WI38 (cell line): Measurements from ENCODE around the gene TLE2.
"Not testable (repeated sequence)": the region's sequence is repeated elsewhere in the genome, so short reads cannot be mapped to it uniquely, and the experiment has no call there.

Experiments
- H3K4me3 ChIP-seq: 2 replicates; pipeline ENCODE4 v1.5.1; 2011; ENCODE audit warnings: low read depth, mild to moderate bottlenecking, control low read depth, low read length
- TF ChIP-seq, protein P1 (sequence below): IDR thresholded peaks from 2 replicates; pipeline ENCODE4 v1.5.1; 2012; ENCODE audit warnings: low read depth, mild to moderate bottlenecking, control low read depth, low read length

Gene TLE2

DNA sequence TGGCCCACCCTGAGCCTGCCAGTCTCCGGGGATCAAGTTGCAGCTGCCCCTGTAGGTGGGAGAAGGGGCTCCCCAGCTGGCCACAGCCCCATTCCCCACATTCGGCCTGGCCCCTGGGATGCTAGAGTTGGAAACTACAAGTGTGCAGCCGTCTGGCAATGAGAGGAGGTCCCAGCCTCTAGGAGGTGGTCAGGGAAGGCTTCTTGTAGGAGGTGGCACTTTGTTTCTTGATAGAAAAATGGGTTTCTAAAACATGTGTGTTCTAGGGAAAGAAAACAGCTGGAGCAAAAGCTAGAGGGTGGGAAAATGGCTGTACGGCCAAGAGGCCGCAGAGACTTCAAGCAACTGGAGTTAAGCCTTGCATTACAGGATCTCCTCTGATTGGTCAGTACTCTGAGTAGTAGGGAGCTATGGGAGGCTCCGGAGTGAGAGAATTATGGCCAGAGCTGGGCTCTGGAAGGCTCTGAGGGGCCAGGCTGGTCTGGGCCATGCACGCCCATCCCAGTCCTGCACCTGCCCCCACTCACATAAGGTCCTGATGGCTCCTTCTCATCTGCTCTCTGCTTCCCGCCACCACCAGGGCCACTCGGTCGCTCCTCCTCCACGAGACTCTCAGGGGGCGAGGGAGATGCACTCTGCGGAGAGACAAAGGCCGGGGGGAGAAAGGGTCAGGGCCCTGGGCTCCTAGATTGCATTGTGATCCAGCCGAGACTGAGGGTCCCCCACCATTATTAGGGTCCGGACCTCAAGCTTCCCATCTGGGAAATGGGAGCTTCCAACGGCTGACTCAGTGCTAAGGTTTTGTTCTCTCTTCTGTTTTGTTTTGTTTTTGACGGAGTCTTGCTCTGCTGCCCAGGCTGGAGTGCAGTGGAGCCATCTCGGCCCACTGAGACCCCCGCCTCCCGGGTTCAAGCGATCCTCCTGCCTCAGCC is 13.7 kb downstream of the TLE2 start:
- H3K4me3 ChIP-seq: no peak overlapping the region
- TF ChIP-seq, protein P1, sequence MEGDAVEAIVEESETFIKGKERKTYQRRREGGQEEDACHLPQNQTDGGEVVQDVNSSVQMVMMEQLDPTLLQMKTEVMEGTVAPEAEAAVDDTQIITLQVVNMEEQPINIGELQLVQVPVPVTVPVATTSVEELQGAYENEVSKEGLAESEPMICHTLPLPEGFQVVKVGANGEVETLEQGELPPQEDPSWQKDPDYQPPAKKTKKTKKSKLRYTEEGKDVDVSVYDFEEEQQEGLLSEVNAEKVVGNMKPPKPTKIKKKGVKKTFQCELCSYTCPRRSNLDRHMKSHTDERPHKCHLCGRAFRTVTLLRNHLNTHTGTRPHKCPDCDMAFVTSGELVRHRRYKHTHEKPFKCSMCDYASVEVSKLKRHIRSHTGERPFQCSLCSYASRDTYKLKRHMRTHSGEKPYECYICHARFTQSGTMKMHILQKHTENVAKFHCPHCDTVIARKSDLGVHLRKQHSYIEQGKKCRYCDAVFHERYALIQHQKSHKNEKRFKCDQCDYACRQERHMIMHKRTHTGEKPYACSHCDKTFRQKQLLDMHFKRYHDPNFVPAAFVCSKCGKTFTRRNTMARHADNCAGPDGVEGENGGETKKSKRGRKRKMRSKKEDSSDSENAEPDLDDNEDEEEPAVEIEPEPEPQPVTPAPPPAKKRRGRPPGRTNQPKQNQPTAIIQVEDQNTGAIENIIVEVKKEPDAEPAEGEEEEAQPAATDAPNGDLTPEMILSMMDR: no peak

DNA sequence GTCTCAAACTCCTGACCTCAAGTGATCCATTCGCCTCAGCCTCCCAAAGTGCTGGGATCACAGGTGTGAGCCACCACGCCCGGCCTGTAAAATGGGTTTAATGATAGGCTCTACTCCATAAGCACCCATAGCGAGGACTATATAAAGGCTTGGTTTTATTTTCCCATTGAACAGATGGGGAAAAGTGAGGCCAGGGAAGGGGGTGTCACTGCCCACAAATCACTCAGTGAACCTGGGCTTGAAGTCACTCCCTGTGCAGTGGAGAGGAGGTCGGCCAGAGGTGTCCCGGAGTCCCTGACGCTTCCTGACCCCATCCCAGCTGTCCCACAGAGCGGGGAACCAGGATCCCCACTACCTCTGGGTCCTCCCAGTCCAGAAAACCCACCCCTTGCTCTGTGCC is 14.9 kb downstream of the TLE2 start:
- TF ChIP-seq, protein P1: no peak
- no peak overlapping the region for H3K4me3 ChIP-seq

DNA sequence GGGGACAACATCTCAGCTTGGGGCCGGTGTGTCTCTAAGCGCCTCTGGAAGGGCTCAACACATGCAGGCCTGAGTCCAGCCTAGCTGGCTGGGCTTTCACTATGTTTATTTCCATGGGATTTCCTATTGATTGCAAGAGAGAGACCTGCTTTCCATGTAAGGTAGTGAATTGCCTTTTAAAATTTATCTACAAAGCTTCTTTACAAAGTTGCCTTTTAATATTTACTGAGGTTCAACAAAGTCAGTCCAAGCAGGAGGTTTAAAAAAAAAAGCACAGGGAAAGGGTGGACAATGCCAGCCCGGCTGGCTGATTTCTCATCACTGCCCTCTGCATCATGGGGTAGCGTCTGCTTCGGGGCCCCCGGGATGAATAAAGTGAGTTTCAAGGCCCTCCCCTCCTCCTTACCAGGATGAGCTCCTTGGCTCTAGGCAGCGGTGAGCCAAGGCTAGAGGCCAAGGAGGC is 15.8 kb downstream of the TLE2 start:
- TF ChIP-seq, protein P1: no peak
- no peak overlapping the region for H3K4me3 ChIP-seq

DNA sequence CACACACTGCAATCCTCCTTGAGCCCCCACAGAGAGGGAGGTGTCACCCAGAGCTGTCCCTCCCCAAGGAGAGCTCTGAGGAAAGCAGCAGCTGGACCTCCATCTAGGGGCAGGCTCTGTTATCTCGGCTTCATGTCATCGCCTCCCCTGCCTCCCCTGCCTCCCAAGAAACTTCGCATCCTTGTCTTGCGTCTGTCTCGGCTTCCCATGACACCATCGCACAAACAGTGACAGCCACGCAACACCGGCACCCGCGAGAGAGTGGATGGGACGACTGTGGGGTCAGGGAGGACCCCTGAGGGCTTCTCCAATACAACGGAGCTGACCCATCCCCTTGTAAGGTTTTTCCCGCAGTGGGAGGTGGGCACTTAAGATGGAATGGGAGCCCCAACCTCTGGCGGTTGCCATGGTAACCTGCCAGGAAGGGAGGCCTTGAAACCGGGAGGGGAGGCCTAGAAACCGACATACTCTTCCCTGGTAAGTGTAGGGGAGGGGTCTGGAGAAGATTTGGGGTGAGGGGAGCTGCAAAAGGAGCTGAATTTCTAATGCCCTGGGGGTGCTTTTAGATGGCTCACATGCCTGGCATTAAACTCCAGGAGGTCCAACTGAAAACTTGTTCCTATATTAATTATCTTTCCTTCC is 16.3 kb downstream of the TLE2 start:
- no peak overlapping the region for H3K4me3 ChIP-seq
- TF ChIP-seq, protein P1: no peak

DNA sequence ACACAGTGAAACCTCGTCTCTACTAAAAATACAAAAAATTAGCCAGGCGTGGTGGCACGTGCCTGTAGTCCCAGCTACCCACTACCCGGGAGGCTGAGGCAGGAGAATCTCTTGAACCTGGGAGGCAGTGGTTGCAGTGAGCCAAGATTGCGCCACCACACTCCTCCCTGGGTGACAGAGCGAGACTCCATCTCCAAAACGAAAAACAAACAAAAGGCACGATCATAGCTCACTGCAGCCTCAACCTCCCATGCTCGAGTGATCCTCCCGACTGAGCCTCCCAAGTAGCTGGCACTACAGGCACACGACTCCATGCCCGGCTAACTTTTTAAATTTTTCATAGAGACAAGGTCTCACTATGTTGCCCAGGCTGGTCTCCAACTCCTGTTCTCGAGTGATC is 17.0 kb downstream of the TLE2 start:
- H3K4me3 ChIP-seq: not testable (repeated sequence)

DNA sequence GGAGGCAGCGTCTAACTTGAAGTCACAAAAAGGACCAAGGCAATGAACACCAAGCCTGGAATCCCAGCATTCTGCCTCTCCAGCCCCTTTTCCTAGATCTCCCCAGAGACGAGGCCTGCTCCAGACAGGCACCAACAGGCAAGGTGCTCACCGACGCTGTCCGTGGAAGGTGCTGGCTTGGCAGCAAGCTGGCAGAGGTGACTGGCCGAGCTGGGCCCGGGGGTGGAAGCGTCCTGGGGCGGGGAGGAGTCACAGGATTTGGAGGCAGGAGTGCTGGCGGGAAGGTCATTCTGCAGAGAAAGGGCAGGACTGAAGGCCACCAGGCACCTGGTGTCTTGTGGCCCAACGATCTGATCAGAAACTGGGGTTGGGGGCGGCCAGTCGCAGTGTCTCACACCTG is 18.2 kb downstream of the TLE2 start:
- no peak overlapping the region for H3K4me3 ChIP-seq
- TF ChIP-seq, protein P1: no peak

DNA sequence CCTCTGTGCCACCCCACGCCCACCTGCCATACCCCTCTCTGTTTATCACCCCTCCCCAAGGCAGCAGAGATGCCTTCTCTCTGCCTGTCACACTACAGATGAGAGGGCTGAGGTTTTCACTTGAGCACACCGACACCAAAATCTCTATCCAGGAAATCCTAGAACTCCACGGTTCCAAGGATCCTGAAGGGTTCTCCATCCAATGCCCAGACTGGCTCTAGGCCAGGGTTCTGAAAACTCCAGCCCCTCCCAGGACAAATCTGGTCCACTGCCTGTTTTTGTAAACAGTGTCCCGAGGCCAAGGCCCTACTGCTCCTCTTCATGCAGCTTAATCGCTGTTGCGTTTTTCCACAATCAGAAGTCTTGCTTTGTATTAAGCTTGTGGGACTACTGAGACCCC is 20.1 kb downstream of the TLE2 start:
- TF ChIP-seq, protein P1: no peak

More for the DNA sequence above, 20.1 kb downstream of the TLE2 start:
- H3K4me3 ChIP-seq: no peak overlapping the region
